Stimulated activated naive CD4-positive, alpha-beta T cell (primary cell): ENCODE results near the gene SMIM36.
"Not testable (repeated sequence)": the region's sequence is repeated elsewhere in the genome, so short reads cannot be mapped to it uniquely, and the experiment has no call there.

Experiments used
- DNase-seq, 6 experiments: peaks; one replicate each; lab custom pipeline; 2025; lab: John Stamatoyannopoulos, UW

Gene SMIM36

DNA sequence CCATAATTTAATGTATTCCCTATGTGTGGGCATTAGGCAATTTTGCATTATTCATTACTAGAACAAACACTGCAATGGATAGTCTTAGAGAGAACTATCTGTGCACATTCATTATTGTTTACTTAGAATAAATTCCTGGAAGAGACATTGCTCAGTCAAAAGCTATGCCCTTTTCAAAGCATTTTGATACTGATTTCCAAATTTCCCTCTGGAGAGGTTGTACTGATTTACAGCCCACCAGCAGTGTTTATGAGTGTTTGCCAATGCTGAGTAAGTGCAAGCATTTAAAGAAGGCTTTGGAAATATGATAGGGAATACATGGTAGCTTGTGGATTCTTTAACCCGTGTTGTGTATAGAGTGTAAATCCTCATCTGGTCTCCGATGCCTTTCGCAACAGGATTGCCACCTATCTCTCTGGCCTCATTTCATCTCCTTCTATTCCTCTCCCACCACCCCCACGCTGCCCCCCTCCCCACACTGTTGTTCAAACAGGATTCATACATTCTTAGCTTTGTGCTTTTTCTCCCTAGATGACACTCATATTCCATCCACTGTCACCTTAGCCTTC lies 56.3 kb downstream of the SMIM36 start:
- no peak for DNase-seq

DNA sequence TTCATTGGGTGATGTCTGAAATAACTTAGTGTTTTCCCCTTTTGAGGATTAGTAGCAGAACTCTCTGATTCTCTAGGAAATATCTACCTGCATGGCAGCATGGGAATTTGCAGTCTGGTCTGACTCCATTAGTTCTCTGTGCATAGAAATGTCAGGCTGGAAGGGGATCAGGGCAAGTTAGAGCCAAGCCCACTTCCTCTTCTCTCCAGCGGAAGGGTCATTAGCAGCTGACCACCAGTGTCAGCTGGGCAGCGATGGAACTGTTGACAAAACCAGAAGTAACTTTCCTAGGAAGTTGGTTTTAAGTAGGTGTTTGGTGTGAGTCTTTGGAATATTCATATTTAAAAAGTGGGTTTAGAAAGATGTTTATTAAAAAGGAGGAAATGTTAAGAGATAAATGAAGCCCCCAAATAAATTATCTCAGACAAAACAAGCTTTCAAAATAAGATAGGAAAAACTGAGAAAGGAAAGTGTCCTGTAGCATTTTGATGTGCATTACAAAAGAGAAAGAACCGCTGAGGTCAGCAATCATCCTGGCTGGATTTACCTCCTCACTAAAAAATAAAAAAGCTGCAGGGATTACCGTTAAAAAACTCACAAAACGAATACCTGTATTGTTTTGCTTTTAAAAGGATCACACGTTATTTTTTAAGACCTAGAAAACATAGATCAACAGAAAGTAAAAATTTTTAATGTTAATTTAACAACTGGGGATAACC lies 57.3 kb downstream of the SMIM36 start:
- DNase-seq = no peak

DNA sequence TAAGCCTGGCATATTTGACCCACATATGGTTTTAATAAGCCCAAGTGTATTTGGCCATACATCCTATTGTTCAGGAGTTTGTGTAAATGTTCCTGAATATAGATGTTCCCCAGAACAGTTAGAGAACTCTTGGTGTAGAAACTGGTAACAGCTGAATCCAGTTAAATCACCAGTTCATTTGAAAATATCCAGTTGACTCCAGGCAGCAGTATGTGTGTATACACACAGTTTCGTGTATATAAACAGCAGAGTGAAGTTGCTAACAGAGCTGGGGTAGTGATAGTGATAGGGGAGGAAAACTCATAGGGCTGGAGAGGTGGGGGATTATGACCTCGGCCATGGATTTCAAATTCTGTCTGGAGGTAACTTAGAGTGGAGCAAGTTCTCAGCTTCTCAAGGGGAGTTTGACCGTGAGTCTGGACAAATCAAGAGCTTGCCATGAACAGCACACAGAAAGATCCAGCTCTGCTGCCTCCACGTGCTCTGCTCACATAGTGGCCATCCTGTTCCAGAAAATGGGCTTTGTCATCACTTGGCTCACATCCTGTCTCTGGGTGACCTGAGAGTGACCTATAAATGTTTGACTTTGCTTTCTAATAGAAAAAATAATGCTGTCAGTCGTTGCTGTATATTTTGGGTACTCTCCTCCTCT lies 59.0 kb downstream of the SMIM36 start:
- no peak for DNase-seq

DNA sequence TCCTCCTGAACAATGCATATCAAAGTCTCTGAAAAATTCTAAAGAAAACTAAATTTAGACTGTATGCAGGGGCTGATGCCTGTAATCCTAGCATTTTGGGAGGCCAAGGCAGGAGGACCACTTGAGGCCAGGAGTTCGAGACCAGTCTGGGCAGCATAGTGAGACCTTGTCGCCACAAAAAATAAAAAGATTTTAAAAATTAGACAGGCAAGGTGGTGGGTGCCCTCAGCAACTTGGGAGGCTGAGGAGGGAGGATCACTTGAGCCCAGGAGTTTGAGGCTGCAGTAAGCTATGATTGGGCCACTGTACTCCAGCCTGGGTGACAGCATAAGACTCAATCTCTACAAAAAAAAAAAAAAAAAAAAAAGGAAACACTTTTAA lies 59.5 kb downstream of the SMIM36 start:
- DNase-seq = no peak

DNA sequence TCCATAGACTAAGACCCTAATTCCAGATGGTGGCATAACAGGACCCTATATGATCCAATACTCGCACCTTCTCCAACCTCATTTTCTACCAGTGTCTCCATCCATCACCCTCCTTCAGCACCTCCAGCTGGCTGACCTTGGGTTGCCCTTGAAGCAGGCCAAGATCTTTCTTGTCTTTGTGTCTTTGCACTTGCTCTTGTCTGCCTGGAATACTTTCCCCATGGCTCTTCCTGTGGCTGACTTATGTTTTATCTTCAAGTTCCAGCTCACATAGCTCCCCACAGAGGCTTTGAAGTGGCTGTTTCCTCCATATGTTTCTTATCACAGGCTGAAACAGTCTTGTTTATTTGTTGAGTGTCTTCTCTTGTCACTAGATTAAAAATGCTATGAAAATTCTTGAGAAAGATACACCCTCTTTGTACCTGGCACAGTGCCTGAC lies 60.0 kb downstream of the SMIM36 start:
- DNase-seq = no peak

DNA sequence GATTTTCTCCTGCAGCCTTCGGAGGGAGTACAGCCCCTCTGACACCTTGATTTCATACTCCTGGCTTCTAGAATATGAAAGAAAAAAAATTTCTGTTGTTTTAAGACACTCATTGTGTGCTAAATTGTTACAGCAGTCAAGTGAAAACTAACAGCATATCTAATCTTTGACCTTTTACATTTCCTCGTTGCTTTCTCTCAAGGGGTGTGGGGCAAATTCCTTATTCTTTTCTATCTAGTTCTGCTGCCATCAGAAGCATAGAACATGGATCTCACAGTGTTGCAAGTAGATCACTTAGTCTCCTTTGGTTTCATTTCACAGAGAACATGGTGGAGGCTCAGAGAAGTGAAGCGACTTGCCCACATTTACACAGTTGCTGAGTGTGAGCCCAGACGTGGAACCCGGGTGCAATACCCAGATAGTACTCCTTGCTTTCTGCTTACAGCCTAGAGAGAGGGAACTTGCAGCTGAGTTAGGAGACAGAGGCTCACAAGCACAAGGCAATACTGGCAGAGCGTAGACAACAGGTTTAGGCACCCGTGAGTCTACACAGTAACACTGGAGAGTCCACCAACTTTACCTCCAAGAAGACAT lies 60.9 kb downstream of the SMIM36 start:
- DNase-seq = no peak

DNA sequence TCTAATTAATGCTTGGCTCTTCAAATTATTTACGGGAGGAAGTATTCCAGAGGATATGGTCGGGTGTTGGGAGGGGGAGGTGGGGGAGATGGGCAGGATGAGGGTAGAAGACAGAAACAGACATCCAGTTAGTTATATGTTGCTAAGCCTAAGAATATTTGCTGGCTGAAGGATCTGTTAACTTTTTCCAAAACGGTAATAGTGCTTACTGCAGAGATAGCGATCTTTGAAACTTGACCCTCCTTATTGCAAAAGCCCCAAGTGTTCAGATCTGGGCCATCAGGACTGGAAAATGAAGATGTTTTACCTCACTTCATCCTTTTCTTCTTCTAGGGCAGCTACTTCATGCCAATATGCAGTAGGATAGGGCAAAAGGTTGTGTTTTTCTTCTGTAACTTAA lies 62.6 kb downstream of the SMIM36 start:
- DNase-seq = no peak

DNA sequence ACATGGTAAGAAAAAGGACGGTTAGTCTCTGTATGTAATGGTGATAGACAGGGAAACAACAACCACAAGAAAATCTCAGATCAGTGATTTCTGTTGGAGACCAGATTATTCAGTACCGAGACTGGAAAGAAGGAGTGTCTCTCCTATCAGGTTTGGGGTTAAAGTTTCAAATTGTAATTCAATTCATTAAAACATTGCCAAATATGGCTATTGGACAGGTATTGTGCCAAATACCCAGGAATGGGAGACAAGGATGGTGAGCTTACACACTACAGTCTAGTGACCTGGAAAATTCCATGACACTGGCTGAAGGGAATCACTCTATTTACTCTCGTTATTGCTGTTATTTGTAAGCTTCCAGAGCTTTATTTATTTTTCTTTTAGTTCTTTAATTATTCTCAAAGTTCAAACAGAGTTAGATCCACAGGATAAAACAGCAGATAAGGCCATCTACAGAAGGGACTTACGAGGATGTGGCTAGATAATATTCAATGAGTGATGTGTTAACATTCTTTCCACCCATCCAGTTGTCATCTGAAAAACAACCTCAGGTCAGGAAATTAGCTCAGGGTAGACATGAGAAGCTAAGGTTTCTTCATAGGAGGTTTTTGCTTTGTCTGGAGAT lies 64.6 kb downstream of the SMIM36 start:
- no peak for DNase-seq

DNA sequence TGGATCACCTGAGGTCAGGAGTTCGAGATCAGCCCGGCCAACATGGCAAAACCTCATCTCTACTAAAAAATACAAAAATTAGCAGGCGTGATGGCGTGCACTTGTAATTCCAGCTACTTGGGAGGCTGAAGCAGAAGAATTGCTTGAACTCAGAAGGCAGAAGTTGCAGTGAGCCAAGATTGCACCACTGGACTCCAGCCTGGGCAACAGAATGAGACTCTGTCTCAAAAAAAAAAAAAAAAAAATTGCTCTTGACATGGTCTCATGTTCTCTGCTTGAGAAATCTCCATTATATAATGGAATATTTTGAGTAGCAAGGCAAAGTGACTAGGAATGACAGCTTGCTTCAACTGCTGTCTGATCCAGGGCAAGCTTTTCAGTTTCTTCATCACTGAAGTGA lies 65.2 kb downstream of the SMIM36 start:
- DNase-seq = not testable (repeated sequence)

DNA sequence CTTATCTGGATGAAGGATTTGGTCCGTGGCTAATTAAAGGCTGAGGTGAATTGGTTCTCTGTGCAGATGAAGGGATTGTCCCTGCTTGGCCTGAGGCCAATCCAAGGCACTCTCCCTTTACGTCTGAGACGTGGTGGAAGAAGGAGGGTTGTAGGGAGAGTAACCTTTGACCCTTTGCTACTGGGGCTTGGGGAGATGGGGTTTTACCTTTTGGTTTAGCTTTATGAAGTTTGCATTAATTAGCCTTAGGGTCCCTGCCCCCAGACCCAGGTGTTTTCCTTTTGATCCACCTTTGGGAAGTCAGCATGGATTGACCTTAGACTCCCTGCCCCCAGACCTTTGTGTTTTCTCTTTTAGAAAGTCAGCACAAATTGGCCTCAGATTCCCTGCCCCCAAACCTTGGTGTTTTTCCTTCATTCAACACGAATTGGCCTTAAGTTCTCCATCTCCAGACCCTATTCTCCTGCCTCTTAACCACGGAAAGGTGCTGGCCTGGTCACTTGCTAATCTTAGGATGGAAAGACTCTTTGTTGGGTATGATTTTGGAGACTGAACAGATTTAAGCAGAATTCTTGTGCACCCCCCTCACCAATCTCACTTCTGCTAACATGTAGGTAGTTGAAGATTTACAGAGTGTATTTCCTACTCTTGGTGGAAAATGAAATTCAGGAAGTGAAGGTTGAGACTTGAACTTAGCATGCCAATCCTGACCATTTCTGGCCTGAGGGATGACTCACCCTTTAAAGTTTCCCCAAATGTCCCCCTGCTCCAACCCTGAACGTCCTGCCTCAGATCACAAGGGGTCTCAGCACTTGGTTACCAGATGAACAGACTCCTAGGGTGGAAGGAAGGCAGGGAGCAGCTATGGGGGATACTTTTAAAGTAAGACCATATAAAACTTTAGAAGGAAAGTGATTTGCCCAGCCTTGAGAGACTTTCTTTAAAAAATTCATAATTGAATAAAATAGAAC lies 66.5 kb downstream of the SMIM36 start:
- DNase-seq = no peak

DNA sequence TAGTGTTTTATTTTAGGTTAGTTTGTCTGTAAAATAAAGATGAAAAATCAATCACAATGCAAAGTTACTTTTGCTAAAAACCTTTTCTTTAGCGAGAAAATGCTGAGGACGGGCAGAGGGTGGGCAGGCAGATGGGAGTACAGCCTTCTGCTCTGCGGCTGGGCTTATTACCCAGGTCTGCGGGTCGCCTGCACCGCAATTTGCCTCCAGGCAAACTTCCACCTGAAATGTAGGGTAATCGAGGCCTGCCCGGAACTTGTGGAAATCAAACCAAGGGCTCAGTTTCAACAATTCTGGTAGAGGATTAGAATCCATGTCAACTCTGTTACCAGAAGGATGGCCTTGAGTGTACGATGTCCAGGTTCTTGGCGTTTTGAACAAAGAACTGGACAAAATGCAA lies 67.3 kb downstream of the SMIM36 start:
- no peak for DNase-seq

DNA sequence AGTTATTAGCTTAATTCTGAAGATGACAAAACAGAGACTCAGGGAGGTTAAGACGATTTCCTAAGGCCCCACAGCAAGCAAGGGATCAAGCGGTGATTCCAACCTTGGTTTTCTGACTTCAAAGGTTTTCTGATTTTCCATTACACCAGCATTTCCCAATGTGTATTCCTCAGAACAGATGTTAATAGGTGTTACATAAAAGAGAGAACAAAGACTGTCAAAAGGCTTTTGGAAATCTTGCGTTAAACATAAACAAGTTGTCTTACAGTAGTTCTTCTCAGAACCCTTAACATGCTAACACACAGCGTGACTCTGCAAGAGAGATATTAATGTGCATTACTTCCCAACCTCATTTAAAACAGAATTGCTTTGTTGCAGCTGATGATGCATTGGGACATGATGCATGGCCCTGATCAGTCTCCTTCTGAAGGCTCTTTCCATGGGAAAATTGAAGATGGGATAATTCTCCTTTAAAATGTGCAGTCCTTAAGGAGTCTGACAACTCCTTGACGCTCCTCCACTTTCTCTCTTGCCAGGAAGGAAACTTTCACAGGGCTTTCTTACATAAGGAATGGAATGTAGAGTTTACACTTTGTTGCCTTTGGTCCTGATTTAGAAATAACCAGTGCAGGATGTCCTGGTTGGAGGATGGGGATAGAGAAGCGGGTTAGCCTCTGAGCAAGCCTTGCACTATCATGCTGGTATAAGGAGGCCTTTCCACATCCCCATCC lies 68.1 kb downstream of the SMIM36 start:
- no peak for DNase-seq

DNA sequence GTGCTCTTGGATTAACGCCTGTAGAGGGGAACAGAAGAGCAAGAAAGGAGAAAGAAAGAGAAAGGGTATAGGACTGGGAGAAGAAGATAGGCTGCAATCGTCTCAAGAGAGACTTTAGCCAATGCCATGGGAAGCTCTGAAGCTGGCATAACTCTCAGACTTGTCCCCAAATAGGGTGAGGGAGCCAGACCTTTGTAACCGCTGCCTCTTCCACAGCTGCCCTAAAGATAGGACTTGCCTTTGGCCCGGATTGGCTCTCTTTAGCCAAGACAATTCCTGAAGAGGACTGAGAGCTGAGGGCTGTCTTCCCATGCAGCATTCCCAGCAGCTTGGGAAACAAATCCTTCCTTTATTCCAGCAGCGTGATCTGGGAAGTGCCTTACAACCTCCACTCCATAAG lies 68.8 kb downstream of the SMIM36 start:
- no peak for DNase-seq

DNA sequence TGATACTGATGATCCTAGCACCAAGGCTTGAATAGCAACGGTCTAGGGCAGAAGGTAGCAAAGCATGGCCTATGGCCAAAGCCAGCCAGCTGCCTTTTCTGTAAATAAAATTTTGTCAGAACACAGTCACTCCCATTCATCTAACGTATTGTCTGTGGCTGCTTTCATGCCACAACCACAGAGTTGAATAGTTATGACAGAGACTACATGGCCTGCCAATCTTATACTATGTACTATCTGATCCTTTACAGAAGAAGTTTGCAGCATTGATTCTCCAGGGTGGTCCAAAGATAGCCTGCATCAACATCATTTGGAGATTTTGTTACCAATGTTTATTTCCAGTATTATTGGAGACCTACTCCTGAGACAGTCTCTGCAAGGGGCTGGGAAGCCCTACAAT lies 69.7 kb downstream of the SMIM36 start:
- no peak for DNase-seq

DNA sequence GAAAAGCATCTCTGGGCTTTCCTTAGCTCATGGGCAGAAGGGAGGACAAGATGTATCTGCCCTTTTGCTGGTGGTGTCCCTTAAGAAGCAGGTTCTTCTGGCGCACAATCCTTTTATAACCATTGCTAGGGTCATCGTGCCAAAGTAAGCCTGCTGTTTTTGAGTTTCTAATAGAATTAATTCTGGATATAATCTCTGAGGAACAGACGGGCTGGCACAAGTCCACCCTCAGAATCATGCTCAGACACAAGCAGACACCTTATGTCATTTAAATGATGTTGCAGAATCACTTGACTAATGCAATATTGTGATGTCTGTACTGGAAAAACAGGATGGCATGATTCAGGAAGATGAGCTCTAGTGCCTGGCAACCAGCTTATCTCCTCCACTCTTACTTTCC lies 70.9 kb downstream of the SMIM36 start:
- no peak for DNase-seq

DNA sequence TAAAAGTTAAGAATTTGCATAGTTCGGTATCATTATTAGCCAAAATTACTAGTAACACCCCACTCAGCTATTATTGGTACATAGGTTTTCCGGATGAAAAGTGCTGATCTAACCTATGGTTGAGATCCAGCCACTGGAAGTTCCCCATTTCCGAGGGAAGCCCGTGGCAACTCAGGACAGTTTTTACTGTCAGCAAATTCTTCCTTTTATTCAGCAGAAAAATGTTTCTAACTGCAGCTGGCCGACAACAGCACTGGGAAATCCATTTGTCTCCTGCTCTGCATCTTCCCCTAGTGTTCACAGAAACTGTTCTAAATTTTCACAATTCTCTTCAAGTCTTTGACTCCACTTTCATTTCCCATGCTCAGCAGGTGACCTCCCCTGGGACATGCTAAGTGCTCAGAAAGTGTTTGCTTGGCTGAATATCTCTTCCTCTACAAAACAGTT lies 74.1 kb downstream of the SMIM36 start:
- DNase-seq = no peak

DNA sequence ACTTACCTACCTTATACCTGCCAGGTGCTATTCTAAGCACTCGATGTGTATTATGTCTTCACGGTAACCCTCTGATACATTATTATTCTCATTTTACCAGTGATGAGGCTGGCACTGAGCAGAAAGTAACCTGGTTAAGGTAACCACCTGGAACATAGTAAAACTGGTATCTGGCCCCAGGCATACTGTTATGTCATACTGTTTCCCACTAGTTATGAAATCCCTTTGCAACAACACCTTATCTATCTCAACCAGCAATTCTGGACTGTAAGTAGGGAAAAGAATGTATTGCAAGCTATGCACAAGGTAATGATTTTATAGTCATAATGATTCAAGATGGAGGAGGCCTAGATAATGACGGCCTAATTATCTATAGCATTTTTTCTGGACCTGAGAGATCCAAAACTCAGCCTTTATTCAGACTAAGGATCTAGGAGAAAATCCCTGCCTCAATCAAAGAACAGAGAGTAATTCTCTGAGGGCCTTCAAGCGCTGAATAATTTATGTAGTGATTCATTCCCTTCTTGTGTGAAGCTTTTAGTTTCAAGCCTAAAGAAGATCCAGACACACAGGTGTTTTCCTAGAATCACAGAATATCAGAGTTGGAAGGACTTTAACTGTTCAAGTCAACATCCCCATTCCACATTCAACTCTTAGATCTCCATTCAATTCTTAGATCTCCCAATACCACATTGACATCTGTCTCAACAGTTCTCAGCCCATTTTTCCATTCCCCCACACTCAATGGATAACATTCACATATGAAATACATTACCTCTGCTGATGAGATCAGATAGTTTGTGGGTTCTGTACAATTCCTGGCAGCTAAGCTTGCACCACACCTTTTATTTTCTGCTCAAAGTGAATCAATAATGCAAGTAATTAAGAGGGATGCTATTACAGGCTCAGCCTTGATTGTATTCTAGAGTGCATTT lies 74.8 kb downstream of the SMIM36 start:
- DNase-seq = no peak

DNA sequence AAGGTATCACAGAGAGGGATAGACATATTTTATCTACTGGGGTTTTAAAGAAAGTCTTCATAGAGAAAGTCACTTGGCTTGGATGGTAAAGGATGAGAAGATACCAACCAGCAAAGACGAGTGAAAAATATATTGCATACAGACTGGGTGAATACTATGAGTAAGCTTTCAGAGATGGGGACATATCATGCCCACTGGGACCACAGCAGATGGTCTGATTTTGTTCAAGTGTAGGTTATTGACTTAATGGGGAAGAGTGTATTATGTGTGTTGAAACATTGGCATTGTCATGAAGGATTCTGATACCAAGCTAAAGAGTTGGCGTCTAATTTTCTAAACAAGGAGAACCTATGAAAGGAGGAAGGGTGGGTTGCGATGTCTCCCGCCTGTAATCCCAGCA lies 75.8 kb downstream of the SMIM36 start:
- DNase-seq = no peak

DNA sequence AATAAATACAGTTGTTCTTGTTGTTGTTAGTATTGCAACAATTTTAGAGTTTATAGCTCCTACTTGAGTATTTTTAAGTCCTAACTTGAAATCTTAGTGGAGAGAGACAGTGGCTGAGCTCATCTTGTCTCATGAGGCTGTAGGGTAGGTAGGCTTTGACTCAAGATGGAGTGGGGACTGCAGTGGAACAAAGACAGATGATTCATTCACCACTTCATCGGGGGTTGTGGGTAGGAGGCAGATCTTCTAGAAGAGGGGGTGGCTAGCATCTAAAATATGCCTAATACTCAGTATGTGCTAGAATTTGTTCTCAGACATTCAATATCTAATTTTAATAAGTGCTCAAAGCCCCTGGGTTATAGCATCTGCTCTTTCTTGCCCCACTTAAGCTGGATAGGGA lies 76.5 kb downstream of the SMIM36 start:
- no peak for DNase-seq
